GM19238 (cell line): ENCODE results near the gene RNF126.
"Not testable (repeated sequence)": the region's sequence is repeated elsewhere in the genome, so short reads cannot be mapped to it uniquely, and the experiment has no call there.

Source experiments
- DNase-seq: peaks from one replicate; pipeline ENCODE4 v3.0.0; 2011; ENCODE audit warnings: low spot score; ENCODE audit not compliant: insufficient read length

The RNF126 gene

GRCh38 chr19:662962-663681 is at the start of gene RNF126:
RNF126 (minus strand) TSS chr19:663214; CDS start chr19:663121, 93 bp downstream.
- DNase-seq, result peak; percentile 99

- DNase-seq, result no peak
These were observed 48.2 kb upstream of the RNF126 start for GRCh38 chr19:711254-711653.

GRCh38 chr19:710767-711166 is 47.8 kb upstream of the RNF126 start:
- no peak for DNase-seq

- DNase-seq, result no peak
These were observed 47.1 kb upstream of the RNF126 start for GRCh38 chr19:709965-710571.

- DNase-seq, result no peak
These were observed 46.4 kb upstream of the RNF126 start for GRCh38 chr19:709196-709964.

- DNase-seq, result no peak
These were observed 45.4 kb upstream of the RNF126 start, which contains the start of gene PALM for GRCh38 chr19:708154-709143. PALM (plus strand) TSS chr19:708935; CDS start chr19:709147, 212 bp downstream.

GRCh38 chr19:704447-704741 is 41.4 kb upstream of the RNF126 start:
- no peak for DNase-seq

- no peak for DNase-seq
These were observed 40.8 kb upstream of the RNF126 start for GRCh38 chr19:703651-704446.

GRCh38 chr19:703329-703650 is 40.3 kb upstream of the RNF126 start:
- DNase-seq, result no peak

- DNase-seq, result not testable (repeated sequence)
These were observed 39.8 kb upstream of the RNF126 start for GRCh38 chr19:702847-703246.

- not testable (repeated sequence) for DNase-seq
These were observed 36.9 kb upstream of the RNF126 start for GRCh38 chr19:699885-700284.

GRCh38 chr19:698529-698928 is 35.5 kb upstream of the RNF126 start:
- not testable (repeated sequence) for DNase-seq

- no peak for DNase-seq
These were observed 32.4 kb upstream of the RNF126 start, which contains the start of gene PRSS57 for GRCh38 chr19:695352-695949. PRSS57 (minus strand) TSS chr19:695452; CDS start chr19:695430, 22 bp downstream.

GRCh38 chr19:694481-695351 is 31.7 kb upstream of the RNF126 start:
- DNase-seq, result no peak

- no peak for DNase-seq
These were observed 27.2 kb upstream of the RNF126 start for GRCh38 chr19:690203-690602.

GRCh38 chr19:688992-689391 is 26.0 kb upstream of the RNF126 start:
- DNase-seq, result no peak

GRCh38 chr19:688214-688613 is 25.2 kb upstream of the RNF126 start:
- no peak for DNase-seq

GRCh38 chr19:687569-688166 is 24.7 kb upstream of the RNF126 start:
- DNase-seq, result no peak
